Measurements from ENCODE around the gene SYTL2. TPM values are rescaled to one million over a fixed set of nuclear protein-coding genes. Genes with fewer than 3 reads are reported as not detected.

SYTL2 gene
- total RNA-seq, 2 donors from 2014 or later = 28.3 to 55.3 TPM

GRCh38 chr11:85826116-85826855 lies 15.3 kb upstream of the SYTL2 start:
- 74 to 78% methylated on average over 7 of the region's 7 CpGs for WGBS, 2 donors
- no peaks in the 10 kb centered on the region for H3K36me3 ChIP-seq (replicated peaks in 1 of 2; ENCODE audit: insufficient read depth in 1 of 2, low read depth in 2 of 2)
- no peak overlapping the region for H3K4me3 ChIP-seq
- no peak overlapping the region for H3K27ac ChIP-seq
- no peaks in the 10 kb centered on the region for H3K9me3 ChIP-seq
- peaks cover 13% of the 10 kb centered on the region for H3K4me1 ChIP-seq
- intact Hi-C loops (cut with DNase I) = no loop called here
- TF ChIP-seq CTCF (IDR thresholded peaks at IDR 0.05) (no peak), POLR2A (IDR thresholded peaks at IDR 0.05) (no peak)
- peak in 1 of 4 donors; percentile 17 for DNase-seq
- no peaks in the 10 kb centered on the region for H3K27me3 ChIP-seq
- ATAC-seq = no peak

GRCh38 chr11:85825616-85826015 lies 14.7 kb upstream of the SYTL2 start:
- no peak for DNase-seq
- 71 to 72% methylated on average over 3 of the region's 3 CpGs for WGBS, 2 donors
- H3K4me1 ChIP-seq = peaks cover 15% of the 10 kb centered on the region
- intact Hi-C loops (cut with DNase I) = no loop called here
- H3K36me3 ChIP-seq (replicated peaks in 1 of 2; ENCODE audit: insufficient read depth in 1 of 2, low read depth in 2 of 2) = no peaks in the 10 kb centered on the region
- H3K27ac ChIP-seq = no peak overlapping the region
- TF ChIP-seq CTCF (IDR thresholded peaks at IDR 0.05) = no peak
- no peaks in the 10 kb centered on the region for H3K27me3 ChIP-seq
- no peak for ATAC-seq
- H3K4me3 ChIP-seq = no peak overlapping the region
- H3K9me3 ChIP-seq = no peaks in the 10 kb centered on the region

GRCh38 chr11:85823816-85824215 lies 12.9 kb upstream of the SYTL2 start:
- Histone ChIP-seq H3K36me3 (replicated peaks in 1 of 2; ENCODE audit: insufficient read depth in 1 of 2, low read depth in 2 of 2) (no peaks in the 10 kb centered on the region), H3K27me3 (no peaks in the 10 kb centered on the region), H3K27ac (no peak overlapping the region), H3K4me1 (peaks cover 15% of the 10 kb centered on the region), H3K9me3 (no peaks in the 10 kb centered on the region), H3K4me3 (no peak overlapping the region)
- DNase-seq (no peak), ATAC-seq (no peak)
- WGBS, 2 donors = 88 to 95% methylated on average over 2 of the region's 2 CpGs
- intact Hi-C loops (cut with DNase I) = no loop called here
- TF ChIP-seq POLR2A (IDR thresholded peaks at IDR 0.05) = no peak
- no peak for TF ChIP-seq CTCF (IDR thresholded peaks at IDR 0.05)

- Histone ChIP-seq H3K4me3 (no peak overlapping the region), H3K27me3 (no peaks in the 10 kb centered on the region), H3K9me3 (no peaks in the 10 kb centered on the region), H3K4me1 (peaks cover 15% of the 10 kb centered on the region), H3K36me3 (replicated peaks in 1 of 2; ENCODE audit: insufficient read depth in 1 of 2, low read depth in 2 of 2) (no peaks in the 10 kb centered on the region), H3K27ac (no peak overlapping the region)
- DNase-seq (no peak), ATAC-seq (no peak)
- intact Hi-C loops (cut with DNase I) = no loop called here
- WGBS, 2 donors = 93 to 94% methylated on average over 3 of the region's 3 CpGs
- TF ChIP-seq POLR2A (IDR thresholded peaks at IDR 0.05) (no peak), CTCF (IDR thresholded peaks at IDR 0.05) (no peak)
These were observed 11.9 kb upstream of the SYTL2 start for GRCh38 chr11:85822814-85823213.

- H3K27me3 ChIP-seq = no peaks in the 10 kb centered on the region
- no peaks in the 10 kb centered on the region for H3K36me3 ChIP-seq (replicated peaks in 1 of 2; ENCODE audit: insufficient read depth in 1 of 2, low read depth in 2 of 2)
- H3K9me3 ChIP-seq = no peaks in the 10 kb centered on the region
- DNase-seq (peak; percentile 19 to 52 (median 43)), ATAC-seq (peak; percentile 90)
- intact Hi-C loops (cut with DNase I) = no loop called here
- H3K4me3 ChIP-seq = no peak overlapping the region
- peaks cover 8% of the 10 kb centered on the region for H3K4me1 ChIP-seq
- H3K27ac ChIP-seq = peak overlapping the region in 2 of 4 donors; percentile 24 to 38
- TF ChIP-seq POLR2A (IDR thresholded peaks at IDR 0.05) = no peak
- no peak for TF ChIP-seq CTCF (IDR thresholded peaks at IDR 0.05)
- 27 to 52% methylated on average over 1 of the region's 1 CpG for WGBS, 2 donors
These were observed 10.7 kb upstream of the SYTL2 start for GRCh38 chr11:85821636-85822035.
